GM19372 (cell line): ENCODE results near the gene TSGA10IP.
A peak's percentile ranks its signal among the peaks of the same experiment; 100 is the strongest.
"Not testable (repeated sequence)": the region's sequence is repeated elsewhere in the genome, so short reads cannot be mapped to it uniquely, and the experiment has no call there.

Source experiments
- ATAC-seq: cut with Tn5 transposase; IDR thresholded peaks from one replicate; pipeline ENCODE4 v1.9.1; 2021; ENCODE audit warnings: mild to moderate bottlenecking, low read depth, moderate library complexity; ENCODE audit not compliant: unreplicated experiment

TSGA10IP gene

GRCh38 chr11:65945941-65946558, 770 bp downstream of the TSGA10IP start:
- no peak for ATAC-seq

- ATAC-seq, result no peak
Observed at GRCh38 chr11:65946655-65947054, 1.4 kb downstream of the TSGA10IP start.

GRCh38 chr11:65947133-65947532, 1.9 kb downstream of the TSGA10IP start:
- ATAC-seq, result no peak

DNA sequence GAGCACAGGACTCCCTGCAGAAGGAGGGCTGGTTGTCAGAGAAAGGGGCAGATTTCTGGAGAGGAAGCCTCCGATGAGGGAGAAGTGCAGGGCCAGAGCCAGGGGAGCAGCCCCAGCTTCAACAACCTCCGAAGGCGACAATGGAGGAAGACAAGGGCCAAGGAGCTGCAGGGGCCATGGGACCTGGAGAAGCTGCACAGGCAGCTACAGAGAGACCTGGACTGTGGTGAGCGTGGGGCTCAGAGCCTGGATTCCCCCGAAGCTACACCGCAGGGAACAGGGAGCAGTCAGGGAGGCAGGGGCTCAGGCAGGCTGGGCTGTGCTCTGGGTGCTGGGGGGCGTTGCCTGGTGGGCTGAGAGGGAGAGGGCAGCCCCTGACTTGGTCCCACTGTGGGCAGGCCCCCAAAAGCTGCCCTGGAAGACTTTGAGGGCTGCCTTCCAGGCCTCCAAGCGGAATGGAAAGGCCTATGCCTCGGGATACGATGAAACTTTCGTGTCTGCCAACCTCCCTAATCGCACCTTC, 2.4 kb downstream of the TSGA10IP start:
- ATAC-seq, result no peak

GRCh38 chr11:65950711-65951110, 5.4 kb downstream of the TSGA10IP start:
- ATAC-seq, result not testable (repeated sequence)

DNA sequence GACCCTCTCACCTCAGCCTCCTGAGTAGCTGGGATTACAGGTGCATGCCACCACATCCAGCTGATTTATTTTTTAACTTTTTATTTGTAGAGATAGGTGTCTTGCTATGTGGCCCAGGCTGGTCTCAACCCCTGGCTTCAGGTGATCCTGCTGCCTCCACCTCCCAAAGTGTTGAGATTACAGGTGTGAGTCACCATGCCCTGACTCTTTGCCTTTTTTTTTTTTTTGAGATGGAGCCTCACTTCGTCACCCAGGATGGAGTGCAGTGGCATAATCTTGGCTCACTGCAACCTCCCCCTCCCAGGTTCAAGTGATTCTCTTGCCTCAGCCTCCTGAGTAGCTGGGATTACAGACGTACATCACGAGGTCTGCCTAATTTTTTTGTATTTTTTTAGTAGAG, 6.4 kb downstream of the TSGA10IP start:
- not testable (repeated sequence) for ATAC-seq

GRCh38 chr11:65952052-65952521, 6.8 kb downstream of the TSGA10IP start:
- no peak for ATAC-seq

GRCh38 chr11:65953471-65953870, 8.2 kb downstream of the TSGA10IP start:
- ATAC-seq, result no peak

- ATAC-seq, result no peak
Observed at GRCh38 chr11:65954771-65955170, 9.5 kb downstream of the TSGA10IP start.

- ATAC-seq, result no peak
Observed at GRCh38 chr11:65958291-65958690, 13.0 kb downstream of the TSGA10IP start.

- ATAC-seq, result no peak
Observed at GRCh38 chr11:65958774-65959420, 13.6 kb downstream of the TSGA10IP start.

DNA sequence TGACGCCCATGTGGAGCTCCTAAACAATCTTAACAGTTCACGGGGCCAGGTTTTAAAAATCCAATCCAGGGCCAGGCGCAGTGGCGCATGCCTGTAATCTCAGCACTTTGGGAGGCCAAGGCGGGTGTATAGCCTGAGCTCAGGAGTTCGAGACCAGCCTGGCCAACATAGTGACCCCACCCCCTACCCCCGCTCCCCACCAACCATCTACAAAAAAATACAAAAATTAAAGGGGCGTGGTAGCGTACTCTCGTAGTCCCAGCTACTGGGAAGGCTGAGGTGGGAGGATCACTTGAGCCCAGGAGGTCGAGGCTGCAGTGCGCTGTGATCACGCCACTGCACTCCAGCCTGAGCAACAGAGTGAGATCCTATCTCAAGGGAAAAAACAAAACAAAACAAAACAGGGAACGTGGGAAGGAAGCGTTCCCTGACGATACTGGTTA, 15.6 kb downstream of the TSGA10IP start:
- ATAC-seq, result no peak

GRCh38 chr11:65961267-65962140, 16.2 kb downstream of the TSGA10IP start, which contains the start of gene SART1:
SART1 (plus strand) TSS chr11:65961734; CDS start chr11:65961781, 47 bp downstream.
- peak; percentile 96 for ATAC-seq

- no peak for ATAC-seq
Observed at GRCh38 chr11:65962141-65962564, 16.9 kb downstream of the TSGA10IP start.

GRCh38 chr11:65964906-65965305, 19.6 kb downstream of the TSGA10IP start:
- ATAC-seq, result no peak

DNA sequence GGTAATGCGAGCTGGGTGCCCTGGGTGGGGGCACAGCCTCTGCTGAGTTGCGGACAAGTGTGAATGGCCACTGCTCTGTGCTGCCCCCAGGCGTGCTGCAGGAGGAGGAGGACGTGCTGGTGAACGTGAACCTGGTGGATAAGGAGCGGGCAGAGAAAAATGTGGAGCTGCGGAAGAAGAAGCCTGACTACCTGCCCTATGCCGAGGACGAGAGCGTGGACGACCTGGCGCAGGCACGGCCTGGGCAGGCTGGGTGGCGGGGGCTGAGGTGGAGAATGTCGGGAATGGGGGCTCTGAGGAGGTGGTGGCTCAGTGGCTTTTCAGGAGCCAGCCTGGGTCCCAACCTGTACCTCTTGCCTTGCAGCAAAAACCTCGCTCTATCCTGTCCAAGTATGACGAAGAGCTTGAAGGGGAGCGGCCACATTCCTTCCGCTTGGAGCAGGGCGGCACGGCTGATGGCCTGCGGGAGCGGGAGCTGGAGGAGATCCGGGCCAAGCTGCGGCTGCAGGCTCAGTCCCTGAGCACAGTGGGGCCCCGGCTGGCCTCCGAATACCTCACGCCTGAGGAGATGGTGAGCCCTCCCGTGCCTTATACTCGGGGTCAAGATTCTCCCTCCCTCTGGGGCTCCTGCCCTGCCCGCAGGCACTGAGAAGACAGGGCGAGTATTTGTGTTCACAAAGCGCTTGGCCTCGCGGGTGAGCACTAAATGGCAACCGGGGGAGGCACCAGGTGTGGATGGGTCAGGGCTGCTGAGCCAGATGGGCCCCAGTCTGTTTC, 20.9 kb downstream of the TSGA10IP start:
- ATAC-seq, result no peak

DNA sequence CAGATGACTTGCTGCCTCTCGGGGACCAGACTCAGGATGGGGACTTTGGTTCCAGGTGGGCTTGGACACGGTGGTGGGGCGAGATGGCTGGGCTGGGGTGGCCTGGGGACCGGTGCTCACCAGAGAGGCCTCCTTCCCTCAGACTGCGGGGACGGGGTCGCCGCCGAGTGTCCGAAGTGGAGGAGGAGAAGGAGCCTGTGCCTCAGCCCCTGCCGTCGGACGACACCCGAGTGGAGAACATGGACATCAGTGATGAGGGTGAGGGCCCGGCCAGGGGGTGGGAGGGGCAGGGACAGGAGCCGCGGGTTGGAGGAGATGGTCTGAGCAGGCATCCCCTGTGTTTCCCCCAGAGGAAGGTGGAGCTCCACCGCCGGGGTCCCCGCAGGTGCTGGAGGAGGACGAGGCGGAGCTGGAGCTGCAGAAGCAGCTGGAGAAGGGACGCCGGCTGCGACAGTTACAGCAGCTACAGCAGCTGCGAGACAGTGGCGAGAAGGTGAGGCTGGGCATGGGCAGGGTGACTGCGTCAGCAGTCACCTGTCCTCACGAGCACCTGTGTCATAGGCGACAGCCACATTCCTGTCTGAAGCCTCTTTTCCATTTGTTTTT, 22.2 kb downstream of the TSGA10IP start:
- ATAC-seq, result no peak

DNA sequence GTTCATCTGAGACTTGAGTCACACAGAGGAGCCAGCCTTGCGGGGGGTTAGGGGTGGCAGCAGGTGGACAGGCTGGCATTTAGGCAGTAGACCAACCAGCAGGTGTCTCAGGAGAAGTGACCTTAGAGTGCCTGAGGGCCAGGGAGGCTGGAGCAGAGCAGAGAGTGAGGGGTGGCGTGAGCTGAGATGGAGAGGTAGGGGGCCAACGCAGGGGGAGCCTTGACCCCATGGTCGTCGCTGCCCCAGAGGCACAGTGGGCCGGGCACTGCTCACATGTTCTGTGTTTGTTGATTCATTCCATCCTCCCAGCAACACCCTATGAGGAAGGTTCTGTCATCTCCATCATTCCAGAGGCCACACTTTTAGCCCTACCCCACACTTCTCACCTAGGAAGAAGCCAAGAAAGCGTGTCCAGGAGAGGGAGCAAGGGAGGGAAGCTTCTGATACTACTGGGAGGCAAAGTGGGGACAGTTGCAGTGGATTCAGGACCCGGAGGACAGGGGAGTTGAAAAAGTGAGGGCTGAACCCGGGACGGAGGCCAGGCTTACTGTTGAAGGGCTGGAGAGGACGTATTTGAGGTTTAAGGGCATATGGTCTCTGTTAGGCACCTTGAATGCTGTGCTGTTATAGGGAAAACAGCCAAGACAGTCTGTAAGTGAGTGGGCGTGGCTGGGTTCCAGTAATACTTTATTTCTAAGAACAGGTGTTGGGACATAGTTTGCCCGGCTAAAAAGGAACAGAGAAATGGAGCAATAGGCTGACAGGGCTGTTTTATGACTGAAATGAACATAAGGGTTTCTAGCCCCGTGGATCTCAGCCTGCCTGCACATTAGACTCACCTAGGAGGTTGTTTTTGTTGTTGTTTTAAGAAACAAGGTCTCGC, 23.6 kb downstream of the TSGA10IP start:
- ATAC-seq, result no peak

DNA sequence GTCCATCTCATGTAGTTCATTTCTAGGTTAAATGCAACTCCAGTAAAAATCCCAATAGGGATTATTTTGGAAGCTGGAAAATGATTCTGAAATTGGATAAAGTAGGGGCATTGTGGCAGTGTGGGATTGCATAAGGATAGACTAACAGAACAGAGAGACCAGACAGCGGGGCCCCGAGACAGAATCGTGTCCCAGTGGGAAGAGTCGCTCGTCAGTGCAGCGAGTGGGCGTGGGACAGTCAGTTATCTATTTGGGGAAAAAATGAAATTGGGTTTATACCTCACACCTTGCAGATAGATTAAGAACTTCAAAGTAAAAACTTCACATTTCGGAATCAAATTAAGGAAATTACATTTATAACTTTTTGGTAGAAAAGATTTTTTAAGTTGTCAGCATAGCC, 26.8 kb downstream of the TSGA10IP start:
- no peak for ATAC-seq
